HT1080 (cell line): ENCODE results near the gene FAM241B. TPM values are rescaled to one million over a fixed set of nuclear protein-coding genes. Genes with fewer than 3 reads are reported as not detected.

Source experiments
- DNase-seq: peaks from one replicate; pipeline ENCODE4 v3.0.0-alpha.2; 2015; ENCODE audit warnings: low read depth
- total RNA-seq: library from RNA; depleted of rRNA; stranded (reverse); fragments of >200 nt; shearing (Covaris generic); gene quantifications from 2 replicates; pipeline ENCODE4 v1.2.3, GENCODE V29; 2014

The FAM241B gene
- total RNA-seq, 1 experiment from 2014 or later: 4.6 TPM

- DNase-seq: no peak
These were observed 3.9 kb downstream of the FAM241B start for GRCh38 chr10:69633673-69634635.

GRCh38 chr10:69634759-69635425, 4.8 kb downstream of the FAM241B start:
- no peak for DNase-seq

GRCh38 chr10:69635428-69636272, 5.6 kb downstream of the FAM241B start:
- no peak for DNase-seq

GRCh38 chr10:69636273-69636575, 6.2 kb downstream of the FAM241B start:
- DNase-seq: no peak

- DNase-seq: peak; percentile 26
These were observed 6.9 kb downstream of the FAM241B start for GRCh38 chr10:69636626-69637605.

- DNase-seq: no peak
These were observed 8.6 kb downstream of the FAM241B start for GRCh38 chr10:69638642-69639041.

- DNase-seq: peak; percentile 60
These were observed 9.5 kb downstream of the FAM241B start for GRCh38 chr10:69639291-69640195.

GRCh38 chr10:69640196-69640980, 10.3 kb downstream of the FAM241B start:
- no peak for DNase-seq

GRCh38 chr10:69641261-69641980, 11.4 kb downstream of the FAM241B start:
- peak; percentile 27 for DNase-seq

- DNase-seq: no peak
These were observed 12.7 kb downstream of the FAM241B start for GRCh38 chr10:69642747-69643146.

GRCh38 chr10:69643779-69644657, 14.0 kb downstream of the FAM241B start:
- DNase-seq: no peak

GRCh38 chr10:69644658-69645295, 14.7 kb downstream of the FAM241B start:
- peak; percentile 64 for DNase-seq

- no peak for DNase-seq
These were observed 15.5 kb downstream of the FAM241B start for GRCh38 chr10:69645296-69646184.

GRCh38 chr10:69646185-69647060, 16.4 kb downstream of the FAM241B start:
- DNase-seq: no peak
